K562 (cell line): Measurements from ENCODE around the gene PLEKHN1. TPM values are rescaled to one million over a fixed set of nuclear protein-coding genes. Genes with fewer than 3 reads are reported as not detected.

Experiments used
- ATAC-seq: fragments of 200-7000 bp; cut with Tn5 transposase; 3 replicates; pipeline ENCODE4 v1.9.1; 2020; ENCODE audit warnings: moderate library complexity
- BruUV-seq: library from RNA; stranded (reverse); fragments of 400-500 nt; replicated peaks from 2 replicates; lab custom pipeline; 2021; lab: Mats Ljungman, UMichigan
- CTCF ChIA-PET: fragments of 300-600 bp; formaldehyde crosslinking; extraction: SDS; loops from one replicate; lab custom pipeline; 2021; ENCODE audit warnings: low intra/inter-chr PET ratio; lab: Yijun Ruan, JAX
- POLR2A ChIA-PET: fragments of 300-600, 350-650 bp; sonication (Branson Sonifier 250); formaldehyde crosslinking; extraction: SDS; loops from one replicate; lab custom pipeline; 2021; ENCODE audit warnings: antibody characterized with exemption, inconsistent platforms; lab: Yijun Ruan, JAX
- DNase-seq, 4 experiments: peaks; one replicate each; pipeline versions ENCODE4 v3.0.0 to v3.0.0-alpha.2; 2011 to 2018; ENCODE audit warnings: low spot score in 3 of 4, mixed read lengths in 3 of 4; ENCODE audit errors: extremely low read depth in 1 of 4
- FAIRE-seq: peaks from 2 replicates; lab custom pipeline; 2011; peaks lifted over from hg19 to GRCh38; lab: Jason Lieb, UNC
- H2AFZ ChIP-seq: 2 replicates; pipeline ENCODE4 v1.6.0; 2011; ENCODE audit warnings: low read depth, low read length, control low read depth, inconsistent platforms
- H3K27ac ChIP-seq: fragments of 200-600 bp; 3 replicates; pipeline ENCODE4 v1.8.0; 2011; ENCODE audit warnings: low read depth, mild to moderate bottlenecking, control low read depth, inconsistent platforms, low read length, moderate library complexity, mixed read lengths; ENCODE audit errors: extremely low read depth
- H3K27me3 ChIP-seq, 2 experiments: fragments of 300-600 bp in 1 of 2; 2 replicates in 1 of 2; 3 replicates in 1 of 2; pipeline versions ENCODE4 v1.6.0 to v1.8.0; 2011; ENCODE audit warnings: inconsistent platforms in 2 of 2, low read length in 2 of 2, mild to moderate bottlenecking in 1 of 2, mixed read lengths in 1 of 2, moderate library complexity in 1 of 2; ENCODE audit not compliant: control insufficient read depth in 2 of 2, insufficient read depth in 2 of 2
- H3K36me3 ChIP-seq: fragments of 300-600 bp; 3 replicates; pipeline ENCODE4 v1.8.0; 2011; ENCODE audit warnings: mild to moderate bottlenecking, low read length, inconsistent platforms; ENCODE audit not compliant: control insufficient read depth, insufficient read depth
- H3K4me1 ChIP-seq, 2 experiments: fragments of 200-600 bp in 1 of 2; replicated peaks in 1 of 2; 2 replicates in 1 of 2; 3 replicates in 1 of 2; pipeline versions ENCODE4 v1.5.1 to v1.8.0; 2011; ENCODE audit warnings: inconsistent platforms in 2 of 2, low read length in 2 of 2, mild to moderate bottlenecking in 1 of 2, mixed read lengths in 1 of 2, moderate library complexity in 1 of 2; ENCODE audit not compliant: control insufficient read depth in 2 of 2, insufficient read depth in 2 of 2
- H3K4me2 ChIP-seq: 2 replicates; pipeline ENCODE4 v1.6.1; 2011; ENCODE audit warnings: low read length, control low read depth, inconsistent platforms, mixed read lengths; ENCODE audit not compliant: insufficient read depth
- H3K4me3 ChIP-seq: fragments of 200-600 bp; sonication (generic), shearing (Covaris generic); 2 replicates; pipeline ENCODE4 v1.5.1; 2016; ENCODE audit warnings: control low read depth, inconsistent platforms
- H3K79me2 ChIP-seq: fragments of 200-600 bp; 3 replicates; pipeline ENCODE4 v1.8.0; 2011; ENCODE audit warnings: low read length, inconsistent platforms; ENCODE audit not compliant: control insufficient read depth, insufficient read depth
- H3K9ac ChIP-seq, 2 experiments: 2 replicates each; pipeline versions ENCODE4 v1.6.0 to v1.6.1; 2011; ENCODE audit warnings: low read depth in 2 of 2, low read length in 2 of 2, control low read depth in 1 of 2, inconsistent platforms in 1 of 2, mild to moderate bottlenecking in 1 of 2, mixed read lengths in 1 of 2; ENCODE audit not compliant: insufficient read depth in 1 of 2
- H3K9me1 ChIP-seq: one replicate; pipeline ENCODE4 v1.6.0; 2011; ENCODE audit warnings: inconsistent platforms, mild to moderate bottlenecking, low read length, moderate library complexity; ENCODE audit not compliant: control insufficient read depth, insufficient read depth
- H3K9me3 ChIP-seq: replicated peaks from 2 replicates; pipeline ENCODE4 v1.5.1; 2011; ENCODE audit warnings: low read depth, low read length, inconsistent platforms; ENCODE audit not compliant: control insufficient read depth, insufficient read depth
- H4K20me1 ChIP-seq: replicated peaks from 2 replicates; pipeline ENCODE4 v1.6.1; 2011; ENCODE audit warnings: low read length, inconsistent platforms, mixed read lengths; ENCODE audit not compliant: control insufficient read depth, insufficient read depth
- ATF7 ChIP-seq: fragments of 450-650 bp; IDR thresholded peaks from 2 replicates; pipeline ENCODE4 v1.7.1; 2014; ENCODE audit warnings: mild to moderate bottlenecking, moderate library complexity
- MCM7 ChIP-seq, 2 experiments: fragments of 450-650 bp; IDR thresholded peaks; 2 replicates each; pipeline ENCODE4 v1.6.1; 2016 to 2018
- SREBF2 ChIP-seq: sonication (generic); formaldehyde crosslinking; IDR thresholded peaks from 2 replicates; pipeline ENCODE4 v1.4.0; 2020; ENCODE audit warnings: mild to moderate bottlenecking, missing genetic modification reagents
- ZKSCAN1 ChIP-seq: fragments of 150-350 bp; IDR thresholded peaks from 2 replicates; pipeline ENCODE4 v1.6.1; 2016; ENCODE audit warnings: low read depth, low read length
- WGBS: fragments of 100-300 bp; shearing (Covaris generic); methylation state at CpG from one replicate; pipeline ENCODE4 v1.1.6; 2016; ENCODE audit warnings: low coverage, mixed read lengths; ENCODE audit not compliant: insufficient coverage; ENCODE audit errors: missing lambda C conversion rate; 5-methylcytosine and 5-hydroxymethylcytosine counted together
- in situ Hi-C: fragments of 300-500 bp; cut with MboI; formaldehyde crosslinking; loops from 4 replicates; pipeline ENCODE4 v1.15.0; 2018; ENCODE audit warnings: inconsistent platforms, mixed read lengths
- intact Hi-C: fragments of 100-400 bp; cut with micrococcal nuclease; formaldehyde crosslinking; loops from 2 replicates; pipeline ENCODE4 v1.14.2; 2022
- polyA plus RNA-seq, 8 experiments: library from polyadenylated mRNA; depleted of rRNA in 4 of 8; stranded (reverse) in 5 of 8; unstranded in 3 of 8; fragments of >200 nt; fragmentation: Nextera tagmentation in 2 of 8; fragmentation: Illumina TruSeq in 1 of 8; extraction: Ambion mirVana in 2 of 8; extraction: Trizol in 1 of 8; gene quantifications; 2 replicates each; pipeline versions ENCODE4 v1.2.1 to v1.2.3, GENCODE V29; 2011 to 2014; ENCODE audit warnings: inconsistent platforms in 1 of 8, missing spikeins in 1 of 8
- total RNA-seq, 7 experiments: library from RNA; depleted of rRNA in 6 of 7; stranded (reverse); fragments of >200 nt in 6 of 7; fragmentation: Illumina TruSeq in 2 of 7; extraction: Trizol in 2 of 7; gene quantifications; 2 replicates each; pipeline versions ENCODE4 v1.2.1 to v1.2.3, GENCODE V29; 2011 to 2021; ENCODE audit warnings: low replicate concordance in 1 of 7
- TF ChIP-seq, protein P1 (sequence below), 2 experiments: IDR thresholded peaks; 2 replicates each; pipeline ENCODE4 v1.6.1; 2012; ENCODE audit warnings: improper control_type of control experiment in 2 of 2, low read depth in 2 of 2, low read length in 2 of 2, borderline replicate concordance in 1 of 2
- TF ChIP-seq, protein P2 (sequence below), 2 experiments: fragments of 450-650 bp; formaldehyde crosslinking in 1 of 2; IDR thresholded peaks; 2 replicates each; pipeline versions ENCODE4 v1.4.0 to v1.6.1; 2014 to 2020; ENCODE audit warnings: mild to moderate bottlenecking in 2 of 2, borderline replicate concordance in 1 of 2, low read depth in 1 of 2
- TF ChIP-seq, protein P3 (sequence below): fragments of 250-450 bp; sonication (Bioruptor Pico); IDR thresholded peaks from 2 replicates; pipeline ENCODE4 v1.6.1; 2021; ENCODE audit warnings: mild to moderate bottlenecking

The PLEKHN1 gene
- total and polyA plus RNA-seq, 9 of the 15 experiments (the other 6 are each of a cell fraction or from before 2014, with no cell fraction given): 0.07 to 1.5 (median 0.13) TPM; not detected in 2

DNA sequence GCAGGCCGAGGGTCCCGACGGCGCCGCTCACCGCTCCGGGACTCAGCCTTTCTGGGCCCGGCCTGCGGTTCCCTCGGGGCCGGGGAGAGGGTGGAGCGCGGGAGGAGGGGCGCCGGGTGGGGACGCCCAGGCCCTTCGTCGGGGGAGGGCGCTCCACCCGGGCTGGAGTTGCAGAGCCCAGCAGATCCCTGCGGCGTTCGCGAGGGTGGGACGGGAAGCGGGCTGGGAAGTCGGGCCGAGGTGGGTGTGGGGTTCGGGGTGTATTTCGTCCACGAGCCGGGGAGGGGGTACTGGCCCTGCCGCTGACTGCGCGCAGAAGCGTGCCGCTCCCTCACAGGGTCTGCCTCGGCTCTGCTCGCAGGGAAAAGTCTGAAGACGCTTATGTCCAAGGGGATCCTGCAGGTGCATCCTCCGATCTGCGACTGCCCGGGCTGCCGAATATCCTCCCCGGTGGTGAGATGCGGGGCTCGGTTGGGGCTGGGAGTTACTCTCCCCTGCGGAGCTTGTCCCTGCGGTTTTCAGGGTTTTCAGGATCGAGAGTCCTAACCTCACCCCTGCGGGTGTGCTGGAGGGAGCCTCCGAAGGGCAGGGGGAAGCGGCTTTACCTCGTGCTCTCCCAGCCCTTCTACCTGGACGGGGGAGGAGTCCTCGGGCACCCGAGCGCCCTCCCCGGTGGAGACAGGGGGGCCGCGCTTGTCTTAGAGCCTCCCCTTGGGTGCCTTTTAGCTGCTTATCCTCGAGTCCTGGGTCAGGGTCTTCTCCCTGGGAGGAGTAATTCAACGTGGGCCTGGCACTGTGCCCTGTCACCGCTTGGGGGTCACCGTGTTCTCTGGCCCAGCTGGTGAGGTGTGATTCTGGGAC lies 40.5 kb upstream of the PLEKHN1 start (continued):
- TF ChIP-seq, protein P1, sequence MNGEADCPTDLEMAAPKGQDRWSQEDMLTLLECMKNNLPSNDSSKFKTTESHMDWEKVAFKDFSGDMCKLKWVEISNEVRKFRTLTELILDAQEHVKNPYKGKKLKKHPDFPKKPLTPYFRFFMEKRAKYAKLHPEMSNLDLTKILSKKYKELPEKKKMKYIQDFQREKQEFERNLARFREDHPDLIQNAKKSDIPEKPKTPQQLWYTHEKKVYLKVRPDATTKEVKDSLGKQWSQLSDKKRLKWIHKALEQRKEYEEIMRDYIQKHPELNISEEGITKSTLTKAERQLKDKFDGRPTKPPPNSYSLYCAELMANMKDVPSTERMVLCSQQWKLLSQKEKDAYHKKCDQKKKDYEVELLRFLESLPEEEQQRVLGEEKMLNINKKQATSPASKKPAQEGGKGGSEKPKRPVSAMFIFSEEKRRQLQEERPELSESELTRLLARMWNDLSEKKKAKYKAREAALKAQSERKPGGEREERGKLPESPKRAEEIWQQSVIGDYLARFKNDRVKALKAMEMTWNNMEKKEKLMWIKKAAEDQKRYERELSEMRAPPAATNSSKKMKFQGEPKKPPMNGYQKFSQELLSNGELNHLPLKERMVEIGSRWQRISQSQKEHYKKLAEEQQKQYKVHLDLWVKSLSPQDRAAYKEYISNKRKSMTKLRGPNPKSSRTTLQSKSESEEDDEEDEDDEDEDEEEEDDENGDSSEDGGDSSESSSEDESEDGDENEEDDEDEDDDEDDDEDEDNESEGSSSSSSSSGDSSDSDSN (IDR thresholded peaks at IDR 0.05; ENCODE audit: borderline replicate concordance in 1 of 2, low read depth in 2 of 2, low read length in 2 of 2): peak; percentile 39 to 53; a peak in 1 of 4 replicates

DNA sequence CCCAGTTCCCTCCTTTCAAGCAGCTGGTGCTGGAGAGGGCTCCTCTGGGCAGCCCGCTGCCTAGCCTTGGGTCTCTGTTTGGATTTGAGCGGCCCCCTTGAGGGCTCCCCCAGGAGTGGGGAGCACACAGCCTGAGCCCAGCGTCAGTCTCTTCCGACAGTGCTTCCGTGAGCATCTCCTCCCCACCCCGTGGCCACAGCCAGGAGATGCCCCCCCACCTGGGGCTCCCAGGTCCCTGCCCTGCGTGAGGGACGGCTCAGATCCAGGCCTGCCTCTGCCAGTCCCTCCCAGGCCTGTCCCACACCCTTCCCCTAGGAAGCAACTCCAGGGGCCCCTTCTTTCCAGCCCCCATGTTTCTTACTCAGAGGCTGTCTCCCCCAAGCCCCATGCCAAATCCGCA lies 39.0 kb upstream of the PLEKHN1 start:
- Histone ChIP-seq H3K9me3 (no peaks in the 10 kb centered on the region), H3K27me3 (peaks cover 43 to 85% of the 10 kb centered on the region in 2 experiments)
- no peak for TF ChIP-seq MCM7 (IDR thresholded peaks at IDR 0.05)
- no peak for TF ChIP-seq ZKSCAN1
- TF ChIP-seq, protein P2, sequence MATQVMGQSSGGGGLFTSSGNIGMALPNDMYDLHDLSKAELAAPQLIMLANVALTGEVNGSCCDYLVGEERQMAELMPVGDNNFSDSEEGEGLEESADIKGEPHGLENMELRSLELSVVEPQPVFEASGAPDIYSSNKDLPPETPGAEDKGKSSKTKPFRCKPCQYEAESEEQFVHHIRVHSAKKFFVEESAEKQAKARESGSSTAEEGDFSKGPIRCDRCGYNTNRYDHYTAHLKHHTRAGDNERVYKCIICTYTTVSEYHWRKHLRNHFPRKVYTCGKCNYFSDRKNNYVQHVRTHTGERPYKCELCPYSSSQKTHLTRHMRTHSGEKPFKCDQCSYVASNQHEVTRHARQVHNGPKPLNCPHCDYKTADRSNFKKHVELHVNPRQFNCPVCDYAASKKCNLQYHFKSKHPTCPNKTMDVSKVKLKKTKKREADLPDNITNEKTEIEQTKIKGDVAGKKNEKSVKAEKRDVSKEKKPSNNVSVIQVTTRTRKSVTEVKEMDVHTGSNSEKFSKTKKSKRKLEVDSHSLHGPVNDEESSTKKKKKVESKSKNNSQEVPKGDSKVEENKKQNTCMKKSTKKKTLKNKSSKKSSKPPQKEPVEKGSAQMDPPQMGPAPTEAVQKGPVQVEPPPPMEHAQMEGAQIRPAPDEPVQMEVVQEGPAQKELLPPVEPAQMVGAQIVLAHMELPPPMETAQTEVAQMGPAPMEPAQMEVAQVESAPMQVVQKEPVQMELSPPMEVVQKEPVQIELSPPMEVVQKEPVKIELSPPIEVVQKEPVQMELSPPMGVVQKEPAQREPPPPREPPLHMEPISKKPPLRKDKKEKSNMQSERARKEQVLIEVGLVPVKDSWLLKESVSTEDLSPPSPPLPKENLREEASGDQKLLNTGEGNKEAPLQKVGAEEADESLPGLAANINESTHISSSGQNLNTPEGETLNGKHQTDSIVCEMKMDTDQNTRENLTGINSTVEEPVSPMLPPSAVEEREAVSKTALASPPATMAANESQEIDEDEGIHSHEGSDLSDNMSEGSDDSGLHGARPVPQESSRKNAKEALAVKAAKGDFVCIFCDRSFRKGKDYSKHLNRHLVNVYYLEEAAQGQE (IDR thresholded peaks at IDR 0.05; ENCODE audit: borderline replicate concordance): no peak
- TF ChIP-seq, protein P2 (CRISPR knock-in tag; IDR thresholded peaks at IDR 0.05; ENCODE audit: low read depth): no peak
- no peak for TF ChIP-seq ATF7
- TF ChIP-seq SREBF2 (CRISPR knock-in tag): no peak
- TF ChIP-seq, protein P3, sequence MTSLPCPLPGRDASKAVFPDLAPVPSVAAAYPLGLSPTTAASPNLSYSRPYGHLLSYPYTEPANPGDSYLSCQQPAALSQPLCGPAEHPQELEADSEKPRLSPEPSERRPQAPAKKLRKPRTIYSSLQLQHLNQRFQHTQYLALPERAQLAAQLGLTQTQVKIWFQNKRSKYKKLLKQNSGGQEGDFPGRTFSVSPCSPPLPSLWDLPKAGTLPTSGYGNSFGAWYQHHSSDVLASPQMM (CRISPR knock-in tag): no peak

More for the DNA sequence above, 39.0 kb upstream of the PLEKHN1 start:
- WGBS: 9% methylated on average over 8 of the region's 9 CpGs
- in situ Hi-C loops: no loop called here
- no peak overlapping the region for H3K4me3 ChIP-seq
- no peak overlapping the region for H3K4me2 ChIP-seq
- no peak for DNase-seq
- H2AFZ ChIP-seq: no peak overlapping the region
- no peak overlapping the region for H3K9ac ChIP-seq
- ChIA-PET CTCF (no interaction called here), POLR2A (interaction anchor here (0.6 kb wide), 1 partner anchor 87 kb away, joined by 3 read pairs; no protein-coding TSS in a partner anchor)
- no peaks in the 10 kb centered on the region for H3K9me1 ChIP-seq
- peaks cover 46% of the 10 kb centered on the region for H4K20me1 ChIP-seq
- no peak for FAIRE-seq
- intact Hi-C loops: no loop called here
- no peaks in the 10 kb centered on the region for H3K36me3 ChIP-seq
- H3K4me1 ChIP-seq: peaks cover 5 to 83% of the 10 kb centered on the region in 2 experiments; a peak in 4 of 5 replicates
- H3K79me2 ChIP-seq: no peaks in the 10 kb centered on the region
- no TSS peak for BruUV-seq
- H3K27ac ChIP-seq: no peak overlapping the region
- no peak for ATAC-seq
